ENCODE measurements around the gene MED13L.
"Not testable (repeated sequence)": the region's sequence is repeated elsewhere in the genome, so short reads cannot be mapped to it uniquely, and the experiment has no call there.

MED13L gene

GRCh38 chr12:116245189-116245588, 32.3 kb downstream of the MED13L start:
- DNase-seq: no peak

GRCh38 chr12:116244474-116245090, 32.9 kb downstream of the MED13L start:
- DNase-seq: no peak

- DNase-seq: no peak
Measured at GRCh38 chr12:116244001-116244400, 33.5 kb downstream of the MED13L start.

- no peak for DNase-seq
Measured at GRCh38 chr12:116242740-116243139, 34.8 kb downstream of the MED13L start.

- DNase-seq: no peak
Measured at GRCh38 chr12:116241157-116241759, 36.2 kb downstream of the MED13L start.

- not testable (repeated sequence) for DNase-seq
Measured at GRCh38 chr12:116238570-116239119, 38.8 kb downstream of the MED13L start.

- no peak for DNase-seq
Measured at GRCh38 chr12:116238149-116238548, 39.3 kb downstream of the MED13L start.

- no peak for DNase-seq
Measured at GRCh38 chr12:116236976-116237375, 40.5 kb downstream of the MED13L start.

- peak; percentile 26 for DNase-seq
Measured at GRCh38 chr12:116236148-116236731, 41.3 kb downstream of the MED13L start.

GRCh38 chr12:116234148-116234547, 43.3 kb downstream of the MED13L start:
- DNase-seq: not testable (repeated sequence)

- DNase-seq: no peak
Measured at GRCh38 chr12:116233669-116234068, 43.8 kb downstream of the MED13L start.

- no peak for DNase-seq
Measured at GRCh38 chr12:116227811-116228210, 49.7 kb downstream of the MED13L start.

- DNase-seq: peak; percentile 29
Measured at GRCh38 chr12:116226026-116226425, 51.5 kb downstream of the MED13L start.

- no peak for DNase-seq
Measured at GRCh38 chr12:116222358-116222757, 55.1 kb downstream of the MED13L start.

GRCh38 chr12:116220756-116221155, 56.7 kb downstream of the MED13L start:
- no peak for DNase-seq

GRCh38 chr12:116217045-116217735, 60.3 kb downstream of the MED13L start:
- DNase-seq: no peak

GRCh38 chr12:116216022-116216756, 61.3 kb downstream of the MED13L start:
- no peak for DNase-seq

GRCh38 chr12:116215023-116215422, 62.5 kb downstream of the MED13L start:
- DNase-seq: no peak

- DNase-seq: no peak
Measured at GRCh38 chr12:116213885-116214527, 63.5 kb downstream of the MED13L start.

GRCh38 chr12:116213014-116213413, 64.5 kb downstream of the MED13L start:
- no peak for DNase-seq

- DNase-seq: no peak
Measured at GRCh38 chr12:116210762-116211161, 66.7 kb downstream of the MED13L start.

GRCh38 chr12:116210131-116210530, 67.4 kb downstream of the MED13L start:
- no peak for DNase-seq
